Neural crest cell (in vitro differentiated cells): ENCODE results near the gene RNF150. TPM values are rescaled to one million over a fixed set of nuclear protein-coding genes. Genes with fewer than 3 reads are reported as not detected.
"Not testable (repeated sequence)": the region's sequence is repeated elsewhere in the genome, so short reads cannot be mapped to it uniquely, and the experiment has no call there.

ENCODE experiments used
- DNase-seq: peaks from one replicate; pipeline ENCODE4 v3.0.0; 2021; ENCODE audit warnings: low read depth, mixed read lengths, low spot score
- H3K27ac Mint-ChIP-seq: one replicate; pipeline ENCODE4 v1.8.0; 2021; ENCODE audit warnings: mild to moderate bottlenecking, mixed read lengths; ENCODE audit not compliant: unreplicated experiment
- H3K27me3 Mint-ChIP-seq: 2 replicates; pipeline ENCODE4 v1.8.0; 2021; ENCODE audit warnings: low read depth, mild to moderate bottlenecking, mixed read lengths
- H3K36me3 Mint-ChIP-seq: 2 replicates; pipeline ENCODE4 v1.8.0; 2021; ENCODE audit warnings: low read depth, mild to moderate bottlenecking, mixed read lengths
- H3K4me1 Mint-ChIP-seq: 2 replicates; pipeline ENCODE4 v1.8.0; 2021; ENCODE audit warnings: mixed read lengths
- H3K4me3 Mint-ChIP-seq: one replicate; pipeline ENCODE4 v1.8.0; 2021; ENCODE audit warnings: mild to moderate bottlenecking, mixed read lengths
- H3K9me3 Mint-ChIP-seq: 2 replicates; pipeline ENCODE4 v1.8.0; 2021; ENCODE audit warnings: mixed read lengths
- CTCF ChIP-seq: fragments of 200-600 bp; sonication (generic); conservative IDR thresholded peaks from 2 replicates; pipeline ENCODE4 v1.5.0; 2021; ENCODE audit warnings: antibody characterized with exemption, mild to moderate bottlenecking
- total RNA-seq: library from RNA; stranded (reverse); gene quantifications from 2 replicates; pipeline ENCODE4 v1.2.1, GENCODE V29; 2021

Gene RNF150
- total RNA-seq, 1 donor from 2014 or later: 23.3 TPM

- Mint-ChIP-seq H3K4me1 (no peaks in the 10 kb centered on the region), H3K9me3 (peaks cover 2% of the 10 kb centered on the region), H3K36me3 (no peaks in the 10 kb centered on the region), H3K4me3 (no peak overlapping the region), H3K27ac (no peak overlapping the region), H3K27me3 (peaks cover 2% of the 10 kb centered on the region)
- DNase-seq: no peak
- TF ChIP-seq CTCF: no peak
Measured at GRCh38 chr4:140826701-140827027, 306.6 kb downstream of the RNF150 start.

- H3K4me1 Mint-ChIP-seq, H3K27me3 Mint-ChIP-seq, H3K9me3 Mint-ChIP-seq, H3K27ac Mint-ChIP-seq, H3K36me3 Mint-ChIP-seq, DNase-seq, H3K4me3 Mint-ChIP-seq: not testable (repeated sequence)
Measured at GRCh38 chr4:140820520-140820919, 312.7 kb downstream of the RNF150 start.

GRCh38 chr4:140819610-140820009, 313.7 kb downstream of the RNF150 start:
- H3K9me3 Mint-ChIP-seq: peaks cover 2% of the 10 kb centered on the region
- H3K4me1 Mint-ChIP-seq: no peaks in the 10 kb centered on the region
- no peak overlapping the region for H3K4me3 Mint-ChIP-seq
- H3K36me3 Mint-ChIP-seq: no peaks in the 10 kb centered on the region
- DNase-seq: no peak
- peaks cover 3% of the 10 kb centered on the region for H3K27me3 Mint-ChIP-seq
- no peak for TF ChIP-seq CTCF
- no peak overlapping the region for H3K27ac Mint-ChIP-seq

GRCh38 chr4:140818433-140818832, 314.8 kb downstream of the RNF150 start:
- no peak for TF ChIP-seq CTCF
- H3K9me3 Mint-ChIP-seq: peaks cover 2% of the 10 kb centered on the region
- no peak for DNase-seq
- H3K36me3 Mint-ChIP-seq: no peaks in the 10 kb centered on the region
- H3K27ac Mint-ChIP-seq: no peak overlapping the region
- H3K4me3 Mint-ChIP-seq: no peak overlapping the region
- H3K4me1 Mint-ChIP-seq: no peaks in the 10 kb centered on the region
- peaks cover 3% of the 10 kb centered on the region for H3K27me3 Mint-ChIP-seq

- H3K9me3 Mint-ChIP-seq: no peaks in the 10 kb centered on the region
- no peak for DNase-seq
- no peaks in the 10 kb centered on the region for H3K4me1 Mint-ChIP-seq
- H3K4me3 Mint-ChIP-seq: no peak overlapping the region
- H3K27me3 Mint-ChIP-seq: peaks cover 3% of the 10 kb centered on the region
- no peak for TF ChIP-seq CTCF
- H3K27ac Mint-ChIP-seq: no peak overlapping the region
- H3K36me3 Mint-ChIP-seq: no peaks in the 10 kb centered on the region
Measured at GRCh38 chr4:140816806-140817510, 316.3 kb downstream of the RNF150 start.

GRCh38 chr4:140813804-140814203, 319.5 kb downstream of the RNF150 start:
- Mint-ChIP-seq H3K27ac (peak overlapping the region; percentile 8), H3K36me3 (no peaks in the 10 kb centered on the region), H3K4me3 (no peak overlapping the region), H3K27me3 (peaks cover 3% of the 10 kb centered on the region), H3K9me3 (no peaks in the 10 kb centered on the region), H3K4me1 (no peaks in the 10 kb centered on the region)
- DNase-seq: no peak
- TF ChIP-seq CTCF: no peak
